Medulla oblongata (tissue), 1 donor: Measurements from ENCODE around the gene CDC14C.
A peak's percentile ranks its signal among the peaks of the same experiment; 100 is the strongest.
"Not testable (repeated sequence)": the region's sequence is repeated elsewhere in the genome, so short reads cannot be mapped to it uniquely, and the experiment has no call there.

ENCODE experiments used
- DNase-seq: peaks from one replicate; pipeline ENCODE4 v3.0.0-alpha.2; 2015; ENCODE audit errors: extremely low spot score

CDC14C gene

DNA sequence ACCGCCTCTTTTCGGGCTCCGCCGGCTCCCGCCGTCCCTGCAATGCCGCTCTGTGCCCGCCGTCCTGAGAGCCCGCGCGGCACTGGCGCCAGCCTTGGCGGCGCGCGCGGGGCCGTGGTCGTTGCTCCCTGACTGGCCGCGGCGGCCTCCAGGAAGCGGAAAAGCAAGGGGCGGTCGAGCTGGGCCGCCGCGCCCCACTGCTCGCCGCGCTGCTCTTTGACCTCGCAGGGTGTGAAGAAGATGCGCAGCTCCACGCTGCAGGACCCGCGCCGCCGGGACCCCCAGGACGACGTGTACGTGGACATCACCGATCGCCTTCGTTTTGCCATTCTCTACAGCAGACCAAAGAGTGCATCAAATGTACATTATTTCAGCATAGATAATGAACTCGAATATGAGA, at the start of gene CDC14C:
CDC14C (plus strand) TSS at position 115 of the 400 bp plus-strand sequence; CDS start at position 241, 126 bp downstream.
- no peak for DNase-seq

DNA sequence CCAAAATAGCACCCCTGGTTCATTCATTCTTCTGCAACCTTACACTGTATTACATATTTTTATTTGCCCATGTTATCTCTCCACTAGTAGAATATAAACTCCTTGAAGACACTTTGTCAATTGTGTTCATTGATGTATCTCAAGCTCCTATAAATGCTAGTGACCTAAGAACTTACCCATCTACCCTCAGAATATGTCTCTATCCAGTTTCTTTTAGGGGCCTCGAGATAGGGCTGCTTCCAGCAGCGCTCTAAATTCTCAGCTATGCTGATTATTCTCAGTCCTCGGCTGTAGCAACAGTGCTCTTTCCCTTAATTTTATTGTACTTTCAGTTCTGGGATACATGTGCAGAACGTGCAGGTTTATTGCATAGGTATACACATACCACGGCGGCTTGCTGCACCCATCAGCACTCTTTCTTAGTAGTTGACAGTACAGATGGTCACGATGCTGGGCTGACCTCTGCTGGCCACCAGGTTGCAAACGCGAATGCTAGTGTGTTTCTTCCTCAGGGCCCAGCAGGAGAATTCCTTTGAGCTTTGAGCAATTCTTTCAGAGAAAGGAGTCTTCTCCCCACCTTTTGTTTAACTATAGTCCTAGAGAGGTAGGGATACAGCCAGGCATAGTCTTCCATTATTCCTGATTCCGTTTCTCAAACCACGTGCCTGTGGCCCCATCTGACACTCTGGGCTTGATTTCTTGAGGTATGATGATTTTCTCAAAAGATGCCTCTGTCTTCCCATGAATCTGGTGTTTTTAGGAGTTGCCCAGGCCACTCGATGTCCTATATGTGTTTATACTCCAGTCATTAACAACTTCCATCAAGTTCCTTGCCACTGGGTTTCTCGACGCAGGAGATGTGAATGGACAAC, 49.1 kb upstream of the CDC14C start:
- peak; percentile 80 for DNase-seq

- DNase-seq = no peak
These were observed 48.3 kb upstream of the CDC14C start for GRCh38 chr7:48876087-48876486.

DNA sequence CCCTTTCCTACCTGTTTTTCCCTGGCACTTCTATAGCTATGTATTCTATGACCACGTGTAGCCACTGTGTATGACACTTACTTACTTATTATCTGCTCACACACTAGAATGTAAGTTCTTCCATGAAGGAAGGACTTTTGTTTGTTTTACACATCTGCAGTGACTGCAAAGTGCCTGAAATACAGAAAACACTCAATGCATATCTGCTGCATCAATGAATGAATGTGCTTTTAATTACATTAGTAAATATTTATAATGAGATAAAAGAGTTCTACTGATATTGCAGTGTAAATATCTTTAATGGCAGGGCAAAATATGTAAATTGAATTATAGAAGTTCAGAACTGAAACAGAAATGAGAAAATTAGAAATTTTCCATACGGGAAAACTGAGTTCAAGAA, 43.5 kb upstream of the CDC14C start:
- no peak for DNase-seq

GRCh38 chr7:48887500-48887899, 36.8 kb upstream of the CDC14C start:
- no peak for DNase-seq

DNA sequence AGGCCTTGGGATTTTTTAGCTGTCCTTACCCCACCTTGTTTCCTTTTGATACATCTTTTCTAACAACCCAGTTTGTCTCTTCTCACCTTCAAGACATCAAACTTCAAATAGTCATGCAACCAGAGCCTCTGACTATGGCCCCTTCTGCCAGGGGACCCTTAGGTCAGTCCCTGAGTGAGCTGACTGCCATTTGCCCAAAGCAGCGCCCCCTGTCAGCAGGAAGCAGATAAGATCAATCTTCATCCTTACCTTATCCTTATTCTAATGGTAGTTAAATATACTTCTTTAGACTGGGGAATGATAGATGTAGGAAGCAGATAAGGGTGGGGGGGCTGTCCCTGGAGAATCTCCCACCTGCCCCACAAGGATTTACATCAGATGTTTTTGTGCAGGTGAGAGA, 29.8 kb upstream of the CDC14C start:
- DNase-seq = no peak

- DNase-seq = no peak
These were observed 24.4 kb upstream of the CDC14C start for GRCh38 chr7:48899932-48900331.

- no peak for DNase-seq
These were observed 22.4 kb upstream of the CDC14C start for GRCh38 chr7:48901966-48902365.

- DNase-seq = no peak
These were observed 19.4 kb upstream of the CDC14C start for GRCh38 chr7:48904975-48905374.

DNA sequence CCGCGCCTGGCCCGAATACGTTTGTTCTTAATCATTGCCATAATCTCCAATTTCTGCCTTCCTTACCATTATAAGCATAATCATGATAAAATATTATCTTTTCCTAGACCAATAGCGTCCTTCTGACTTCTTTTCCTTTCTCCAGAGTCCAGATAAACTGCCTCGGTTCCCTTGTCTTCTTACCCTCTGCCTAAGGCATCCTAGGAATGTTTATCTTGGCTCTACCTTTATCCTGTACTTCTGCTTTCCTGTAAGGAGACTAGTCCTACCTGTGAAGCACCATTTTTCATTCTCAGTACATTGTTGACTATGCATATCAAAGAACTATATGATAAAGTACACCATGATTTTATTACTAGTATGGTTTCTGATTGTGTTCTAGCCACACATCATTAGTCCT, 18.7 kb upstream of the CDC14C start:
- not testable (repeated sequence) for DNase-seq

DNA sequence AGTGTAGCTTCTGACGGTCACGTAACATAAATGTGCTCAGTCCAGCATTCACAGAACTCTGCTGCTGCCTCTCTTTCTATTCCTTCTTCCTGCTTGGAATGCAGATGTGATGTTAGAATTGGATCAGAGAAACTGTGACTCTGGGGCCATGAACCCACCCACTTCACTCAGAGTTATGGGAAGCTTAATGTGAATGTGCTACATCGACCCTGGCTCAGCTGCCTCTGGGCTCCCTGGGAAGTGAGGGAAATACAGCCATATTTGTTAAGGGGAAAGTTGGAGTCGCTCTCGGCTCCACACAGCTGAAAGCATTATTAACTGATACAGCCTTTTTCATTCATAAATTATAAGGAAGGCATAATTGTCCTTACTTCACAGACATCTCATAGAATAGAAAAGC, 14.5 kb upstream of the CDC14C start:
- DNase-seq = not testable (repeated sequence)

- no peak for DNase-seq
These were observed 7.1 kb downstream of the CDC14C start for GRCh38 chr7:48931481-48931880.

DNA sequence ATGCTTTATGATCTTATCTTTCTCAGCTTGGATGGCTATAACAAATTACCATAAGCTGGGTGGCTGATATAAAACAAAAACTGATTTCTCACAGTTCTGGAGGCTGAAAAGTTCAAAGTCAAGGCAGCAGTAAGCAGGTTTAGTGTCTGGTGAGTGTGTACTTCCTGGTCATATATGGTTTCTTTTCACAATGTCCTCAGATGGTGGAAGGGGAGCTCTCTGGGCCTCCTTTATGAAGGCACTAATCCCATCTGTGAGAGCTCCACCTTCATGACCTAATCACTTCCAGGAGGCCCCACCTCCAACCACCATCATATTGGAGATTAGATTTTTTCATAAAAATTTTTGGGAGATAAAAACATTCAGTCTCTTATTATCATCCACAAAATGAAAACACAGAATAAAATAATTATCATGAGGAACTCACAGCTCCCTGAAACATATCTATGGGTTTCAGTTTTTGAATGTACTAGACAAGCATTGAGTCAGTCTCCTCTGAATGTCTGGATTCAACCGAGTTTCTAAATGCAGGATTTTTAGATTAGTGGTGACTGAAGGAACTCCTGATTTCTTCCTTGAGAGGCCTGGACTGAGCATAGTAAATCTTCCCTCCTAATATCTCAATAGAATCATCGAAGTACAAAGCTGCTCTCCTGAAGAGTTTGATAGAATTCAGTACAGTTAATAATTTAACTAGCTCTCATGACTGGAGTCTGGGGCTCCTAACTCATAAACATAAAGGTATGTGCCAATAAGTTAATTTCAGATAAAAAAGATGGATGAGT, 8.0 kb downstream of the CDC14C start:
- DNase-seq = no peak

- peak; percentile 4 for DNase-seq
These were observed 9.3 kb downstream of the CDC14C start for GRCh38 chr7:48933549-48934085.

GRCh38 chr7:48938539-48939295, 14.4 kb downstream of the CDC14C start:
- DNase-seq = no peak

- DNase-seq = no peak
These were observed 19.1 kb downstream of the CDC14C start for GRCh38 chr7:48943279-48943990.

DNA sequence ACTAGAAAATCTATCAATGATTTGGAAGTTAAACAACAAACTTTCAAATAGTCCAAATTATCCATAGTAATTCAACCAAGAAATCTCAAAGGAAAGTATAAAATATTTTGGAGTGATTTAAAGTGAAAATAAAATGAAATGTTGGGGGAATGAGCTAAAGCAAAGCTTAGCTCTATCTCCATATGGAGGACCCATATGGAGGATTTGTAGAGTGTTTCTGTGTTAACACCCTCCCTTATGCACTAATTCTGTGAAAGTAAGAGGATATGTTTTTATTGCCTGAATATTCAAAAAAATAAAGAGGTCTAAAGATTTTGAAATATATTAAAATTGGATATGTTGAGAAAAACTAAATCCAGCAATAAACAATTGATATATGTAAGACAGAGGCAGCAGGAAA, 31.6 kb downstream of the CDC14C start:
- DNase-seq = no peak

GRCh38 chr7:48959676-48960075, 35.3 kb downstream of the CDC14C start:
- DNase-seq = no peak

GRCh38 chr7:48962821-48963505, 38.6 kb downstream of the CDC14C start:
- DNase-seq = no peak

GRCh38 chr7:48964074-48964473, 39.7 kb downstream of the CDC14C start:
- peak; percentile 90 for DNase-seq

GRCh38 chr7:48971173-48971572, 46.8 kb downstream of the CDC14C start:
- no peak for DNase-seq
